RPMI8226 (cell line): Measurements from ENCODE around the gene FAM72C.
"Not testable (repeated sequence)": the region's sequence is repeated elsewhere in the genome, so short reads cannot be mapped to it uniquely, and the experiment has no call there.

ENCODE experiments used
- DNase-seq: peaks from one replicate; pipeline ENCODE4 v3.0.0-alpha.2; 2015

Gene FAM72C

DNA sequence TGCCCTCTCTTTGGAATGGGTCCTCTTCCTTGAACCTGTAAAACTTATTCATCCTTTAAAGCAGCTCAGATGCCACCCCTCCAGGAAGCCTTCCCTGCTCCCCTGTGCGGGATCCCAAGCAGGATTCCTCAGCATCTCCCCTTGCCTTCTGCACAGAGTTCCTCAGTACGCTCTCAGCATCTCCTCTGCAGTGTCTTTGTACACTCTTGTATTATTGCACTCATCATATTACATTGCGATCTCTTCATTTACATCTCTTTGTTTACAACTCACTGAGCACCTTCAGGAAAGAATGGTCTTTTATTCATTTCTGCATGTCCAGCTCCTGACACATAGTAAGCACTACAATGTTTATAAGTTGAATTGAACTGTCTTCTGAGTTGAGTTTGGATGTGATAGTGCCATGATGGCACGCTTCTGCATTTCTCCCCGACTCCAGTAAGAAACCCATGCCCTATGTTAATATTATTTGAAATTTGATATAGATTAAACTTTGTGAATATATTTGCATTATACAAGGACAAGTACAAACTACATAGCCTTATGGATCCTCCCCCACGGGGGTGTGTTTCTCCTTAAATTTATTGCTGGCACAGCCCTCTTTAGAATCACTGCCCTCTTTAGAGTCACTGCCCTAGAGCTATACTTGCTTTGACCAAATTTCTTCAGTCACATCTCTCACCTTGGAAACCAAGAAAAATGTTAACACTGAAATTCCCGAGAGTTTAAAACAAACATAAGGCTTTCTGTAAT, 13.1 kb upstream of the FAM72C start:
- not testable (repeated sequence) for DNase-seq

- not testable (repeated sequence) for DNase-seq
Observed at GRCh38 chr1:143974416-143974815, 2.6 kb upstream of the FAM72C start.

- DNase-seq: not testable (repeated sequence)
Observed at GRCh38 chr1:143973876-143974414, 2.2 kb upstream of the FAM72C start.

GRCh38 chr1:143972753-143973326, 1.1 kb upstream of the FAM72C start:
- DNase-seq: not testable (repeated sequence)

DNA sequence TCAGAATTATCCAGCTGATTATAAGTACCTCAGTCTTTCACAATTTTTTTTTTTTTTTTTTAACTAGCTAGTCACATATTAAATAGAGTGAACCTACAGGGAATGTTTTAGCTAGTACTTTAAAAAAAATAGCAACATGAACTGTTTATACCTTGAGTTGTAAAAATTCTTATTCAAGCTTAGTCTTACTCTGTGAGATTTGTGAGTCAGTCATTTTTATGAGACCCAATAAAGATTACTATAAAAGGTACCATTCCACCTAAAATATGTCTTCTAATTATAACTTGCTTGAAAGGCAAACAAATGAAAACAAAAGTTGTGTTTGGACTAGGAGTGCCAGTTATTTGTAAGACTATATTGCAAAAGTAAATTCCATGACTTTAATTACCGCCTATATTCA, 5.9 kb downstream of the FAM72C start:
- DNase-seq: not testable (repeated sequence)

GRCh38 chr1:143964294-143964693, 7.5 kb downstream of the FAM72C start:
- DNase-seq: not testable (repeated sequence)

DNA sequence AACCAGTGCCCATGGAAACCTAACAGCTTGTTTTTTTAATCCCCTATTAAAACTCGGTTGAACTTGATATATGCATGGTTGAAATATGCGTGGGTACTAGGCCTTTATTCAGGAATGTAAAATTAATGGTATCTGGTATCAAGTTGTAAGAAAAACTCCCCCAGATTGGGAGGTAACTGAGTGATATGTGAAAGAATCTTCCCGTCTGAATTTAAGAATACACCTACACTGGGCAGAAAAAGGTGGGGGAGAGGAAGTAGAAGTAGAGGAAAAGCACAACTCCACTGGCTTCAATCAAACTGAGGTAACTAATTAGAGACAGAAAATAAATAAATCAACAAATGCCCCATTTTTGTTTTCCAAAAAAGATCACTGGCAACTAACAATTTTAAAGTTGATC, 15.9 kb downstream of the FAM72C start:
- DNase-seq: not testable (repeated sequence)

GRCh38 chr1:143952913-143953312, 18.9 kb downstream of the FAM72C start:
- not testable (repeated sequence) for DNase-seq

DNA sequence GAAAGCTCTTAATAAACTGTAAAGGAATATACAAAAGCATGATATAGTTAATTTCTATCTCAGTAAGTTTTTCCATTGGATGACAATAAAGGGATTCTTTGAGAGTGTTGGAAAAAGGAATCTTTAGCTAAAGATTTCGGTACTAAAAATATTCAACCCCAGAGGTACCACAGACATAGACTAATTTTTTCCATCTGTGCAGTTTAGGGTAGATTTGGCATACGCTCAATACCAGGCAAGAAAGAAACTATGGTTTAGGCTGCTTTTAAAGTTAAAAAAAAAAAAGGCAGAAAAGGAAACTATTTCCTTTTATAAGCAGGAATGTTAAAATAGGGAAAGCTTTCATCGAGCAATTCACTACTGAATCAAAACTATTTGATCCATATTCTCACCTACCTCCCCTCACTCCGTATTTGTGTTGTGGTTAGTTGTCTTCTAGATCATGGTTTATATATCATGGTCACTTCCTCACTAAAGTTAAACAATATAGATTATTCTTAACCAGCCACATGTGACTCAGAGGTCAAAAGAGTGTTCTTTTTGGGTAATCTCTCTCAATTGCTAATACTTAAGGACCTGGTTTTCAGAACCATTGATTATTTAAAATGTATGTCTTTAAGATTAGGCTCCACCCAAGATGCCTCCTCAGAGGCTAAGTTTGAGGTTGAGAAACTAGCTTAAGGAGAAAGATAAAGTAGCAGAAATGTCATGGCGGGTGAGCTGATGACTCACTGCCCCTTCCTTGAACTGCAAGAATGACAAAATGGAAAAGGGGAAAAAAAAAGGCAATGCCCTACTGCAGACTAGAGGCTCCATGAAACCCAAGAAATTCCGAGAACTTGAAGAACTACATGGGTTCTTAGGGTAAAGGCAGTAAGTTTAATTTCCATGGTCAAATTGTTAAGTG, 20.0 kb downstream of the FAM72C start:
- not testable (repeated sequence) for DNase-seq

GRCh38 chr1:143947749-143948148, 24.0 kb downstream of the FAM72C start:
- DNase-seq: not testable (repeated sequence)

GRCh38 chr1:143945253-143945652, 26.5 kb downstream of the FAM72C start:
- not testable (repeated sequence) for DNase-seq

GRCh38 chr1:143944576-143945240, 27.1 kb downstream of the FAM72C start:
- not testable (repeated sequence) for DNase-seq

GRCh38 chr1:143943319-143943978, 28.3 kb downstream of the FAM72C start:
- not testable (repeated sequence) for DNase-seq

DNA sequence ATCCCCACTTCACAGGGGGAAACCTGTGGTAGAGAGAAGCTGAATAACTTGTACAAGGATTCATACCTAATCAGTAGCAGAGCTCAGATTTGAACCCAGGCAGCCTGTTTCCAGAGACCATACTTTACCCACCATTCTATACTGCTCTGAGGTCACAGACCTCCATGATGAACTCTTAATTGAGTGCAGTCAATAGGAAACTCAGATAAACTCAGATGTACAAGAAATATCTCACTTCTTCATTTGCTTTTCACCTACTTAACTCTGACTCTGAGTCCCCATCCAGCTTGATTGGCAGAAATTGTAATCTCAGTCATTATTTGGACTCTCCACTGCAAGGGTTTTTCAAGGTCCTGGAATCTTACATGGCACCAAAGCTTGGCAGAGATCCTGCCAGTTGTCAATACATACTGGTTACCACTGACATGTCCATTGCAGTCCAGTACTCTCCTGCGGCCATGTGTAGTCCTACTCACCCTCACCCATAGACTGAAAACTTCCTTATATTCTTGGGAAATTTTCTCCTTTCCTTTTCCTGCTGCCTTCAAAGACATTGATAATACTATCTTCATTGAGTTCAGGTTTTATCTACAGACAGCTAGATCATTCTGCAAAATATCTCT, 29.4 kb downstream of the FAM72C start:
- DNase-seq: not testable (repeated sequence)

GRCh38 chr1:143939666-143940065, 32.1 kb downstream of the FAM72C start:
- DNase-seq: not testable (repeated sequence)

- DNase-seq: not testable (repeated sequence)
Observed at GRCh38 chr1:143938922-143939321, 32.9 kb downstream of the FAM72C start.

- not testable (repeated sequence) for DNase-seq
Observed at GRCh38 chr1:143936457-143937115, 35.2 kb downstream of the FAM72C start.

DNA sequence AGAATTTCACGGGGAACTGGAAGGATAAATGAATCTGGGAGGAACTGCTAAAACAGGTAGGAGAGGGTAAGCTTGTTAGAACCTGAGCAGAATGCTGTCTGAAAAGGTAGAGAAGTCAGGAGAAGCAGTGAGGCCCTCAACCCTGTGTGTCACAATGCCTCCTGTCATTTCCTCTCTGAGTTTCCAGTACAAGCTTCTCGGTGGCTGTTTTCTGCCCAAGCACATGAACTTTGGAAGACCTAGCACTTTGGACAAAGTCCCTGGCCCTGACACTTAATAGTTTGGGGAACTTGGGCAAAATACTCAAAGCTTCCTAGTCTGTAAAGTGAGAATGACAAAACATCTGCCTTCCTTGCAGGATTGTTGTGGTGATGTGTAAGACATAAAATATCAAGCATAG, 52.7 kb downstream of the FAM72C start:
- DNase-seq: not testable (repeated sequence)

DNA sequence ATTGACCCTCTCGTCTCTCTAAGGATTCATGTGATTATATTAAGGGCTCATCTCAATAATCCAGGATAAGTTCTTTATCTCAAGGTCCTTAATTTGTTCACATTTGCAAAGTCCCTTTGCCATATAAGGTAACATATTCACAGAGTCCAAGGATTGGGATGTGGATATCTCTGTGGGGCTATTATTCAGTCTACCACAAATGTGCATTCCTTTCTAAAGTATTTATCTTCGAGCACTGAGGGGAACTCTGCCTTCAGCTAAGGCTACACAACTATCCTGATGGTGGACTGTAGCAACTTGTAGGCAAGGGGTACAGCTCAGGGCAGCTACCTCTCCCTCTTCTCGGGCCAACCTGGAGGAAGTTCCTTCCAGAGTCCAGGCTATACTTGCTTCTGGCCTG, 53.2 kb downstream of the FAM72C start:
- DNase-seq: not testable (repeated sequence)

GRCh38 chr1:143913705-143914104, 58.1 kb downstream of the FAM72C start:
- DNase-seq: not testable (repeated sequence)
